CD4-positive, alpha-beta T cell (primary cell): ENCODE measurements around the gene OBI1. TPM values are rescaled to one million over a fixed set of nuclear protein-coding genes. Genes with fewer than 3 reads are reported as not detected.

Experiments used
- ATAC-seq: fragments of 200-7000 bp; cut with Tn5 transposase; one replicate; pipeline ENCODE4 v1.10.0; 2022; ENCODE audit warnings: mild to moderate bottlenecking; ENCODE audit not compliant: poor library complexity
- CTCF ChIA-PET: fragments of 350-600 bp; sonication (Branson Sonifier 250); formaldehyde crosslinking; loops from one replicate; lab custom pipeline; 2021; ENCODE audit warnings: antibody characterized with exemption, inconsistent platforms; lab: Charles Lee
- POLR2A ChIA-PET: fragments of 350-600 bp; sonication (Branson Sonifier 250); formaldehyde crosslinking; loops from one replicate; lab custom pipeline; 2021; ENCODE audit warnings: antibody characterized with exemption, inconsistent platforms; lab: Charles Lee
- DNase-seq, 14 experiments: peaks; one replicate each; pipeline ENCODE4 v3.0.0-alpha.2; 2013 to 2020; ENCODE audit warnings: mixed read lengths in 2 of 14
- H3K27ac ChIP-seq, 2 donors: one replicate each; pipeline versions ENCODE4 v1.5.1 to v1.7.0; 2013; ENCODE audit warnings: low read length in 2 of 2, low read depth in 1 of 2, mild to moderate bottlenecking in 1 of 2
- H3K27me3 ChIP-seq, 2 experiments: 1 replicate in 1 of 2; 2 replicates in 1 of 2; pipeline versions ENCODE4 v1.6.1 to v1.7.0; 2013; ENCODE audit warnings: low read length in 2 of 2, control low read depth in 1 of 2, mild to moderate bottlenecking in 1 of 2, moderate library complexity in 1 of 2; ENCODE audit not compliant: insufficient read depth in 2 of 2, control insufficient read depth in 1 of 2
- H3K36me3 ChIP-seq: one replicate; pipeline ENCODE4 v1.6.1; 2013; ENCODE audit warnings: low read length, control low read depth; ENCODE audit not compliant: insufficient read depth
- H3K4me1 ChIP-seq: one replicate; pipeline ENCODE4 v1.6.1; 2013; ENCODE audit warnings: low read length, control low read depth; ENCODE audit not compliant: insufficient read depth
- H3K4me3 ChIP-seq: one replicate; pipeline ENCODE4 v1.5.1; 2013; ENCODE audit warnings: mild to moderate bottlenecking, low read length, moderate library complexity
- H3K9me3 ChIP-seq, 2 experiments: 1 replicate in 1 of 2; 2 replicates in 1 of 2; pipeline versions ENCODE4 v1.6.1 to v1.7.0; 2013; ENCODE audit warnings: low read length in 2 of 2, mild to moderate bottlenecking in 2 of 2, control low read depth in 1 of 2, moderate library complexity in 1 of 2; ENCODE audit not compliant: control insufficient read depth in 1 of 2, insufficient read depth in 1 of 2
- H3K27ac Mint-ChIP-seq: one replicate; pipeline ENCODE4 v1.8.0; 2020; ENCODE audit warnings: mixed read lengths
- H3K27me3 Mint-ChIP-seq: one replicate; pipeline ENCODE4 v1.8.0; 2021; ENCODE audit warnings: mixed read lengths
- H3K36me3 Mint-ChIP-seq: one replicate; pipeline ENCODE4 v1.8.0; 2021; ENCODE audit warnings: low read depth, mixed read lengths
- H3K4me1 Mint-ChIP-seq: one replicate; pipeline ENCODE4 v1.8.0; 2021; ENCODE audit warnings: low read depth, mixed read lengths
- H3K4me3 Mint-ChIP-seq: one replicate; pipeline ENCODE4 v1.8.0; 2020; ENCODE audit warnings: mild to moderate bottlenecking, mixed read lengths
- H3K9me3 Mint-ChIP-seq: one replicate; pipeline ENCODE4 v1.8.0; 2020; ENCODE audit warnings: mixed read lengths
- CTCF ChIP-seq: fragments of 200-600 bp; IDR thresholded peaks from one replicate; pipeline ENCODE4 v1.8.0; 2022; ENCODE audit warnings: antibody characterized with exemption, mild to moderate bottlenecking
- intact Hi-C, 2 experiments: fragments of 100-400 bp; cut with DNase I in 1 of 2; cut with micrococcal nuclease in 1 of 2; formaldehyde crosslinking; loops; one replicate each; pipeline versions ENCODE4 v1.15.1 to v1.9.0; 2023 to 2025; cut with DNase I, micrococcal nuclease
- total RNA-seq, 174 experiments: library from RNA in 2 of 174; stranded (reverse) in 2 of 174; gene quantifications; one replicate each; pipeline ENCODE4 v1.2.3 and lab custom pipeline; 2021 to 2026

The OBI1 gene
- total RNA-seq, 2 experiments from 2014 or later: 2.6 TPM

- Histone ChIP-seq H3K27me3 (peaks cover 64 to 65% of the 10 kb centered on the region in 2 experiments), H3K4me3 (peak overlapping the region; percentile 46), H3K4me1 (peaks cover 39% of the 10 kb centered on the region), H3K27ac (no peak overlapping the region), H3K9me3 (peaks cover 0 to 36% of the 10 kb centered on the region in 2 experiments), H3K36me3 (no peaks in the 10 kb centered on the region)
- ChIA-PET POLR2A (interaction anchor here (0.6 kb wide), 2 partner anchors 50 to 789 kb away, joined by 3 read pairs; no protein-coding TSS in a partner anchor), CTCF (no interaction called here)
- H3K4me1 Mint-ChIP-seq: peaks cover 28% of the 10 kb centered on the region
- ATAC-seq (peak; percentile 16), DNase-seq (peak in 1 of 14 experiments; percentile 16)
- peaks cover 67% of the 10 kb centered on the region for H3K27me3 Mint-ChIP-seq
- no peaks in the 10 kb centered on the region for H3K9me3 Mint-ChIP-seq
- no peak for TF ChIP-seq CTCF
- H3K36me3 Mint-ChIP-seq: no peaks in the 10 kb centered on the region
- intact Hi-C loops: loop anchor here (5.0 kb wide), 1 partner anchor 48 kb away; the partner anchor contains the start of gene OBI1 (in 2 of the 2)
- no peak overlapping the region for H3K27ac Mint-ChIP-seq
- peak overlapping the region; percentile 77 for H3K4me3 Mint-ChIP-seq
These were observed 50.1 kb downstream of the OBI1 start for GRCh38 chr13:78608688-78609463.

- intact Hi-C loops: loop anchor here (5.0 kb wide), 1 partner anchor 49 kb away; the partner anchor contains the start of gene OBI1 (in 2 of the 2)
- Mint-ChIP-seq H3K4me1 (peaks cover 33% of the 10 kb centered on the region), H3K27ac (no peak overlapping the region), H3K36me3 (no peaks in the 10 kb centered on the region), H3K27me3 (peaks cover 72% of the 10 kb centered on the region), H3K9me3 (no peaks in the 10 kb centered on the region), H3K4me3 (peak overlapping the region; percentile 59)
- no peaks in the 10 kb centered on the region for H3K36me3 ChIP-seq
- peak overlapping the region; percentile 46 for H3K4me3 ChIP-seq
- TF ChIP-seq CTCF: no peak
- ChIA-PET POLR2A (interaction anchor here (0.8 kb wide), 1 partner anchor 777 kb away, joined by 3 read pairs; no protein-coding TSS in a partner anchor), CTCF (no interaction called here)
- DNase-seq (no peak), ATAC-seq (no peak)
- peaks cover 45% of the 10 kb centered on the region for H3K4me1 ChIP-seq
- H3K27me3 ChIP-seq: peaks cover 68 to 71% of the 10 kb centered on the region in 2 experiments
- H3K27ac ChIP-seq: no peak overlapping the region
- peaks cover 0 to 36% of the 10 kb centered on the region in 2 experiments for H3K9me3 ChIP-seq
These were observed 50.7 kb downstream of the OBI1 start for GRCh38 chr13:78608252-78608687.

- DNase-seq (peak in 1 of 14 experiments; percentile 12), ATAC-seq (no peak)
- TF ChIP-seq CTCF: no peak
- Mint-ChIP-seq H3K9me3 (no peaks in the 10 kb centered on the region), H3K27me3 (peaks cover 76% of the 10 kb centered on the region), H3K27ac (no peak overlapping the region), H3K36me3 (peaks cover 3% of the 10 kb centered on the region), H3K4me1 (peaks cover 37% of the 10 kb centered on the region), H3K4me3 (peak overlapping the region; percentile 59)
- Histone ChIP-seq H3K4me3 (no peak overlapping the region), H3K36me3 (no peaks in the 10 kb centered on the region), H3K27me3 (peaks cover 70 to 77% of the 10 kb centered on the region in 2 experiments), H3K27ac (no peak overlapping the region), H3K9me3 (peaks cover 0 to 32% of the 10 kb centered on the region in 2 experiments), H3K4me1 (peaks cover 51% of the 10 kb centered on the region)
- ChIA-PET CTCF (no interaction called here), POLR2A (interaction anchor here (0.8 kb wide), 1 partner anchor 778 kb away, joined by 3 read pairs; no protein-coding TSS in a partner anchor)
- intact Hi-C loops: loop anchor here (2.0 to 5.0 kb wide), 2 partner anchors 15 to 50 kb away; partner anchors contain the start of gene OBI1 (in 2 of the 2)
These were observed 51.3 kb downstream of the OBI1 start for GRCh38 chr13:78607409-78608251.
